ENCODE measurements around the gene TMEM168. TPM values are rescaled to one million over a fixed set of nuclear protein-coding genes. Genes with fewer than 3 reads are reported as not detected.

The TMEM168 gene
- total RNA-seq, 1 donor from 2014 or later = 23.9 TPM

GRCh38 chr7:112757337-112757736, 32.9 kb downstream of the TMEM168 start:
- Mint-ChIP-seq H3K36me3 (ENCODE audit: low read depth) (no peaks in the 10 kb centered on the region), H3K4me1 (ENCODE audit: low read depth) (no peaks in the 10 kb centered on the region), H3K9me3 (ENCODE audit: low read depth) (no peaks in the 10 kb centered on the region), H3K27me3 (ENCODE audit: low read depth) (no peaks in the 10 kb centered on the region), H3K4me3 (ENCODE audit: unreplicated experiment) (no peak overlapping the region), H3K27ac (ENCODE audit: unreplicated experiment) (no peak overlapping the region)
- TF ChIP-seq CTCF (IDR thresholded peaks at IDR 0.05) = no peak
- no peak for DNase-seq (ENCODE audit: low spot score)

GRCh38 chr7:112753298-112753697, 36.9 kb downstream of the TMEM168 start:
- Mint-ChIP-seq H3K4me1 (ENCODE audit: low read depth) (peaks cover 10% of the 10 kb centered on the region), H3K27me3 (ENCODE audit: low read depth) (no peaks in the 10 kb centered on the region), H3K4me3 (ENCODE audit: unreplicated experiment) (no peak overlapping the region), H3K36me3 (ENCODE audit: low read depth) (no peaks in the 10 kb centered on the region), H3K27ac (ENCODE audit: unreplicated experiment) (no peak overlapping the region), H3K9me3 (ENCODE audit: low read depth) (no peaks in the 10 kb centered on the region)
- no peak for TF ChIP-seq CTCF (IDR thresholded peaks at IDR 0.05)
- DNase-seq (ENCODE audit: low spot score) = no peak

GRCh38 chr7:112752576-112752975, 37.6 kb downstream of the TMEM168 start:
- Mint-ChIP-seq H3K9me3 (ENCODE audit: low read depth) (peaks cover 2% of the 10 kb centered on the region), H3K4me3 (ENCODE audit: unreplicated experiment) (no peak overlapping the region), H3K36me3 (ENCODE audit: low read depth) (no peaks in the 10 kb centered on the region), H3K4me1 (ENCODE audit: low read depth) (peaks cover 15% of the 10 kb centered on the region), H3K27me3 (ENCODE audit: low read depth) (no peaks in the 10 kb centered on the region), H3K27ac (ENCODE audit: unreplicated experiment) (no peak overlapping the region)
- DNase-seq (ENCODE audit: low spot score) = no peak
- no peak for TF ChIP-seq CTCF (IDR thresholded peaks at IDR 0.05)

- H3K4me3 Mint-ChIP-seq (ENCODE audit: unreplicated experiment) = no peak overlapping the region
- H3K36me3 Mint-ChIP-seq (ENCODE audit: low read depth) = no peaks in the 10 kb centered on the region
- DNase-seq (ENCODE audit: low spot score) = no peak
- H3K27ac Mint-ChIP-seq (ENCODE audit: unreplicated experiment) = no peak overlapping the region
- H3K4me1 Mint-ChIP-seq (ENCODE audit: low read depth) = peaks cover 15% of the 10 kb centered on the region
- H3K27me3 Mint-ChIP-seq (ENCODE audit: low read depth) = no peaks in the 10 kb centered on the region
- TF ChIP-seq CTCF (IDR thresholded peaks at IDR 0.05) = no peak
- peaks cover 7% of the 10 kb centered on the region for H3K9me3 Mint-ChIP-seq (ENCODE audit: low read depth)
These were observed 40.4 kb downstream of the TMEM168 start for GRCh38 chr7:112749775-112750174.

GRCh38 chr7:112748381-112748780, 41.8 kb downstream of the TMEM168 start:
- Mint-ChIP-seq H3K9me3 (ENCODE audit: low read depth) (peaks cover 7% of the 10 kb centered on the region), H3K27ac (ENCODE audit: unreplicated experiment) (peak overlapping the region; percentile 58)
- no peak for TF ChIP-seq CTCF (IDR thresholded peaks at IDR 0.05)

More at GRCh38 chr7:112748381-112748780, 41.8 kb downstream of the TMEM168 start:
- no peaks in the 10 kb centered on the region for H3K36me3 Mint-ChIP-seq (ENCODE audit: low read depth)
- peaks cover 15% of the 10 kb centered on the region for H3K4me1 Mint-ChIP-seq (ENCODE audit: low read depth)
- no peak overlapping the region for H3K4me3 Mint-ChIP-seq (ENCODE audit: unreplicated experiment)
- no peaks in the 10 kb centered on the region for H3K27me3 Mint-ChIP-seq (ENCODE audit: low read depth)
- no peak for DNase-seq (ENCODE audit: low spot score)

Data from chondrocyte (in vitro differentiated cells).